CD14-positive monocyte (primary cell): ENCODE measurements around the gene VASH1. TPM values are rescaled to one million over a fixed set of nuclear protein-coding genes. Genes with fewer than 3 reads are reported as not detected.

Experiments
- DNase-seq, 3 donors: peaks; one replicate each; pipeline ENCODE4 v3.0.0-alpha.2; 2011 to 2022
- H2AFZ ChIP-seq: 2 replicates; pipeline ENCODE4 v1.6.0; 2012; ENCODE audit warnings: mild to moderate bottlenecking, low read depth, low read length, inconsistent platforms; ENCODE audit not compliant: insufficient read depth, poor library complexity, severe bottlenecking
- H3K27ac ChIP-seq, 2 donors: 1 replicate in 1 of 2; 2 replicates in 1 of 2; pipeline ENCODE4 v1.5.1; 2012 to 2013; ENCODE audit warnings: low read length in 2 of 2, control low read depth in 1 of 2, inconsistent platforms in 1 of 2, low read depth in 1 of 2, mild to moderate bottlenecking in 1 of 2
- H3K27me3 ChIP-seq, 2 donors: one replicate each; pipeline versions ENCODE4 v1.6.0 to v1.6.1; 2011 to 2013; ENCODE audit warnings: low read length in 2 of 2; ENCODE audit not compliant: control insufficient read depth in 2 of 2, insufficient read depth in 2 of 2
- H3K36me3 ChIP-seq, 2 donors: replicated peaks in 1 of 2; 1 replicate in 1 of 2; 2 replicates in 1 of 2; pipeline versions ENCODE4 v1.5.1 to v1.6.1; 2012 to 2013; ENCODE audit warnings: low read length in 2 of 2, control low read depth in 1 of 2, inconsistent platforms in 1 of 2, mild to moderate bottlenecking in 1 of 2; ENCODE audit not compliant: insufficient read depth in 2 of 2, control insufficient read depth in 1 of 2
- H3K4me1 ChIP-seq, 2 donors: 1 replicate in 1 of 2; 2 replicates in 1 of 2; pipeline versions ENCODE4 v1.5.1 to v1.6.1; 2012 to 2013; ENCODE audit warnings: low read length in 2 of 2, control low read depth in 1 of 2, inconsistent platforms in 1 of 2, mild to moderate bottlenecking in 1 of 2, moderate library complexity in 1 of 2; ENCODE audit not compliant: insufficient read depth in 2 of 2, control insufficient read depth in 1 of 2
- H3K4me2 ChIP-seq: replicated peaks from 2 replicates; pipeline ENCODE3; 2012; ENCODE audit warnings: low read length, moderate library complexity, mild to moderate bottlenecking; ENCODE audit not compliant: poor library complexity, severe bottlenecking; ENCODE audit errors: extremely low read depth
- H3K4me3 ChIP-seq, 3 experiments: fragments of 200-600 bp in 1 of 3; sonication (generic) in 1 of 3; replicated peaks in 1 of 3; 1 replicate in 2 of 3; 2 replicates in 1 of 3; pipeline ENCODE4 v1.5.1; 2011 to 2013; ENCODE audit warnings: low read length in 3 of 3, mild to moderate bottlenecking in 3 of 3, control low read depth in 2 of 3, low read depth in 2 of 3, inconsistent platforms in 1 of 3, moderate library complexity in 1 of 3
- H3K79me2 ChIP-seq: 2 replicates; pipeline ENCODE4 v1.6.0; 2012; ENCODE audit warnings: mild to moderate bottlenecking, control low read depth, inconsistent platforms, low read length, moderate library complexity; ENCODE audit not compliant: insufficient read depth
- H3K9ac ChIP-seq: 2 replicates; pipeline ENCODE4 v1.6.0; 2017; ENCODE audit warnings: low read length, mild to moderate bottlenecking; ENCODE audit not compliant: insufficient read depth, poor library complexity, severe bottlenecking
- H3K9me3 ChIP-seq, 2 donors: replicated peaks in 1 of 2; 1 replicate in 1 of 2; 2 replicates in 1 of 2; pipeline versions ENCODE4 v1.5.1 to v1.6.1; 2012 to 2013; ENCODE audit warnings: low read length in 2 of 2, control low read depth in 1 of 2; ENCODE audit not compliant: control insufficient read depth in 1 of 2, insufficient read depth in 1 of 2
- H4K20me1 ChIP-seq: 2 replicates; pipeline ENCODE4 v1.6.0; 2012; ENCODE audit warnings: mild to moderate bottlenecking, low read length, control low read depth, moderate library complexity; ENCODE audit not compliant: insufficient read depth
- H3K27ac Mint-ChIP-seq, 7 donors: one replicate each; pipeline ENCODE4 v1.8.0; 2020; ENCODE audit warnings: mild to moderate bottlenecking in 7 of 7, mixed read lengths in 7 of 7, moderate library complexity in 6 of 7, inconsistent platforms in 2 of 7
- H3K27me3 Mint-ChIP-seq, 3 donors: one replicate each; pipeline ENCODE4 v1.8.0; 2021 to 2022; ENCODE audit warnings: low read depth in 3 of 3, mild to moderate bottlenecking in 3 of 3, mixed read lengths in 3 of 3, moderate library complexity in 3 of 3, inconsistent platforms in 1 of 3
- H3K36me3 Mint-ChIP-seq, 2 donors: one replicate each; pipeline ENCODE4 v1.8.0; 2020; ENCODE audit warnings: mixed read lengths in 2 of 2, inconsistent platforms in 1 of 2, mild to moderate bottlenecking in 1 of 2
- H3K4me1 Mint-ChIP-seq: one replicate; pipeline ENCODE4 v1.8.0; 2020; ENCODE audit warnings: mild to moderate bottlenecking, mixed read lengths
- H3K4me3 Mint-ChIP-seq, 2 donors: one replicate each; pipeline ENCODE4 v1.8.0; 2020; ENCODE audit warnings: mild to moderate bottlenecking in 2 of 2, mixed read lengths in 2 of 2, moderate library complexity in 1 of 2
- H3K9me3 Mint-ChIP-seq, 7 donors: one replicate each; pipeline ENCODE4 v1.8.0; 2020 to 2022; ENCODE audit warnings: mixed read lengths in 7 of 7, mild to moderate bottlenecking in 6 of 7, moderate library complexity in 6 of 7, inconsistent platforms in 2 of 7
- WGBS: methylation state at CpG from one replicate; pipeline ENCODE4 v1.1.5; 2013; ENCODE audit warnings: missing lambda C conversion rate; ENCODE audit not compliant: insufficient coverage; 5-methylcytosine and 5-hydroxymethylcytosine counted together
- intact Hi-C, 2 donors: fragments of 100-400 bp; cut with micrococcal nuclease; formaldehyde crosslinking; loops; one replicate each; pipeline versions ENCODE4 v1.15.0 to v1.15.1; 2023
- polyA plus RNA-seq, 3 donors: library from polyadenylated mRNA; depleted of rRNA in 1 of 3; unstranded in 2 of 3; stranded (reverse) in 1 of 3; fragments of 300-500 nt in 2 of 3; fragments of >200 nt in 1 of 3; fragmentation: Illumina TruSeq in 2 of 3; gene quantifications; 1 replicate in 2 of 3; 2 replicates in 1 of 3; pipeline ENCODE4 v1.2.3, GENCODE V29; 2012 to 2021
- TF ChIP-seq, protein P1 (sequence below): fragments of 200-600 bp; IDR thresholded peaks from one replicate; pipeline ENCODE4 v1.8.0; 2022; ENCODE audit warnings: antibody characterized with exemption, mild to moderate bottlenecking

VASH1 gene
- polyA plus RNA-seq, 3 donors = 2.5 to 10.5 (median 3.3) TPM

DNA sequence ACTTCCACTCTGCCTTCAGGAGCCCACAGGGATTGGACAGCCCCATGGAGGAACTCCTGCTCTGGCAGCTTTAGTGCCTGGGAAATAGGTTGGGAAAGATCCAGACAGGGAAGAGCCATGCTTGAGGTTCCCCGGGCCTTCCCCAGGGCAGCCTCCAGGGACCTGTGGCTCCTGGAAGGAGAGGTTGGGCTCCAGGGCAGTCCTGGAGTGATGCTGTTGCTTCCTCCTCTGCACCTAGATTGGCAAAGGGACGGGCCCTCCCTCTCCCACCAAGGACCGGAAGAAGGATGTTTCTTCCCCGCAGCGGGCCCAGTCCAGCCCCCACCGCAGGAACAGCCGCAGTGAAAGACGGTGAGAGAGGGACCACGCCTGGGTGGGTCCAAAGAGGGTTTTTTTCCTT is 16.5 kb downstream of the VASH1 start:
- Histone ChIP-seq H3K4me1 (peaks cover 35 to 51% of the 10 kb centered on the region in 2 donors), H3K4me3 (no peak overlapping the region), H3K36me3 (peaks cover 22 to 35% of the 10 kb centered on the region in 2 donors), H2AFZ (no peak overlapping the region), H3K27ac (no peak overlapping the region), H4K20me1 (no peaks in the 10 kb centered on the region), H3K4me2 (no peak overlapping the region), H3K79me2 (no peaks in the 10 kb centered on the region), H3K9me3 (no peaks in the 10 kb centered on the region), H3K9ac (no peak overlapping the region), H3K27me3 (no peaks in the 10 kb centered on the region)
- intact Hi-C loops = no loop called here
- Mint-ChIP-seq H3K4me3 (no peak overlapping the region), H3K27ac (peak overlapping the region in 1 of 7 donors; percentile 30), H3K27me3 (no peaks in the 10 kb centered on the region), H3K36me3 (peaks cover 46 to 50% of the 10 kb centered on the region in 2 donors), H3K9me3 (peaks cover 0 to 2% (median 0%) of the 10 kb centered on the region in 7 donors), H3K4me1 (peaks cover 50% of the 10 kb centered on the region)
- 100% methylated on average over 1 of the region's 9 CpGs for whole genome bisulfite sequencing
- DNase-seq = no peak
- TF ChIP-seq, protein P1, sequence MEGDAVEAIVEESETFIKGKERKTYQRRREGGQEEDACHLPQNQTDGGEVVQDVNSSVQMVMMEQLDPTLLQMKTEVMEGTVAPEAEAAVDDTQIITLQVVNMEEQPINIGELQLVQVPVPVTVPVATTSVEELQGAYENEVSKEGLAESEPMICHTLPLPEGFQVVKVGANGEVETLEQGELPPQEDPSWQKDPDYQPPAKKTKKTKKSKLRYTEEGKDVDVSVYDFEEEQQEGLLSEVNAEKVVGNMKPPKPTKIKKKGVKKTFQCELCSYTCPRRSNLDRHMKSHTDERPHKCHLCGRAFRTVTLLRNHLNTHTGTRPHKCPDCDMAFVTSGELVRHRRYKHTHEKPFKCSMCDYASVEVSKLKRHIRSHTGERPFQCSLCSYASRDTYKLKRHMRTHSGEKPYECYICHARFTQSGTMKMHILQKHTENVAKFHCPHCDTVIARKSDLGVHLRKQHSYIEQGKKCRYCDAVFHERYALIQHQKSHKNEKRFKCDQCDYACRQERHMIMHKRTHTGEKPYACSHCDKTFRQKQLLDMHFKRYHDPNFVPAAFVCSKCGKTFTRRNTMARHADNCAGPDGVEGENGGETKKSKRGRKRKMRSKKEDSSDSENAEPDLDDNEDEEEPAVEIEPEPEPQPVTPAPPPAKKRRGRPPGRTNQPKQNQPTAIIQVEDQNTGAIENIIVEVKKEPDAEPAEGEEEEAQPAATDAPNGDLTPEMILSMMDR = no peak

DNA sequence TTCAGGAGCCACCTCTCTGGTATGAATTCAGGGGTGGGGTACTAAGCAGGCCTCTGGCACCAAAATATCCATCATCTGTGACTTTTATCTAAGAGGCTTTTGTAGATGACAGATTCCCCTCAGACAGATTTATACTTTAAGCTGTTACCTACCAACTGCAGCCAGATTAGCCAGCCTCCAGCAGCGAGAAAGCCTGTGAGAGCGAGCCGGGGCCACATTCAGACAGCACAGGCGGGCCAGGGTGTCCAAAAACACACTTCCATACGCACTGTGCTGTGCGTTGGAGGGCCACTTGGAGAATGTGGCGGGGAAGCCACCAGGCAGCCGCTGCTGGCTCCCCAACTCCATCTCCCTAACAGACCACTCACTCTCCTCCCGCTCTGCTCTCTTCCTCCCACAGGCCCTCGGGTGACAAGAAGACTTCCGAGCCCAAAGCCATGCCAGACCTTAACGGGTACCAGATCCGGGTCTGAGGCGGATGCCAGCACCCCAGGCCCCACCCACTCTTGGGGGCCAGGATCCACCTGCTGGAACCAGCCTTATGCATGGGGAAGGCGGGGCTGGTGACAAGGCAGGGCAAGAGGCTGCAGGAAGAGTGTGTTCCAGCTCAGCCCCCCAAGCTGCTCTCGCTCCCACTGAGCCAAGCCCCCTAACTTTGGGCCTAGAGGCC is 17.4 kb downstream of the VASH1 start:
- Mint-ChIP-seq H3K4me1 (peaks cover 51% of the 10 kb centered on the region), H3K4me3 (no peak overlapping the region), H3K36me3 (peaks cover 54 to 55% of the 10 kb centered on the region in 2 donors), H3K9me3 (peaks cover 0 to 2% (median 0%) of the 10 kb centered on the region in 7 donors), H3K27me3 (no peaks in the 10 kb centered on the region), H3K27ac (peak overlapping the region in 1 of 7 donors; percentile 30)
- Histone ChIP-seq H3K4me1 (peaks cover 31 to 48% of the 10 kb centered on the region in 2 donors), H3K79me2 (no peaks in the 10 kb centered on the region), H3K27ac (no peak overlapping the region), H2AFZ (no peak overlapping the region), H3K27me3 (no peaks in the 10 kb centered on the region), H3K4me2 (no peak overlapping the region), H4K20me1 (no peaks in the 10 kb centered on the region), H3K9ac (no peak overlapping the region), H3K36me3 (peaks cover 22 to 41% of the 10 kb centered on the region in 2 donors), H3K4me3 (no peak overlapping the region), H3K9me3 (no peaks in the 10 kb centered on the region)
- TF ChIP-seq, protein P1 = no peak
- WGBS = 97% methylated on average over 15 of the region's 16 CpGs
- intact Hi-C loops = no loop called here
- no peak for DNase-seq
